GM19099 (cell line): Measurements from ENCODE around the gene ARHGAP10.

Source experiments
- POLR2A ChIP-seq: IDR thresholded peaks from 3 replicates; pipeline ENCODE4 v1.6.1; 2011; ENCODE audit warnings: low read depth; ENCODE audit not compliant: insufficient read length; ENCODE audit errors: extremely low read depth

ARHGAP10 gene

GRCh38 chr4:147994076-147994475, 262.2 kb downstream of the ARHGAP10 start:
- no peak for TF ChIP-seq POLR2A

DNA sequence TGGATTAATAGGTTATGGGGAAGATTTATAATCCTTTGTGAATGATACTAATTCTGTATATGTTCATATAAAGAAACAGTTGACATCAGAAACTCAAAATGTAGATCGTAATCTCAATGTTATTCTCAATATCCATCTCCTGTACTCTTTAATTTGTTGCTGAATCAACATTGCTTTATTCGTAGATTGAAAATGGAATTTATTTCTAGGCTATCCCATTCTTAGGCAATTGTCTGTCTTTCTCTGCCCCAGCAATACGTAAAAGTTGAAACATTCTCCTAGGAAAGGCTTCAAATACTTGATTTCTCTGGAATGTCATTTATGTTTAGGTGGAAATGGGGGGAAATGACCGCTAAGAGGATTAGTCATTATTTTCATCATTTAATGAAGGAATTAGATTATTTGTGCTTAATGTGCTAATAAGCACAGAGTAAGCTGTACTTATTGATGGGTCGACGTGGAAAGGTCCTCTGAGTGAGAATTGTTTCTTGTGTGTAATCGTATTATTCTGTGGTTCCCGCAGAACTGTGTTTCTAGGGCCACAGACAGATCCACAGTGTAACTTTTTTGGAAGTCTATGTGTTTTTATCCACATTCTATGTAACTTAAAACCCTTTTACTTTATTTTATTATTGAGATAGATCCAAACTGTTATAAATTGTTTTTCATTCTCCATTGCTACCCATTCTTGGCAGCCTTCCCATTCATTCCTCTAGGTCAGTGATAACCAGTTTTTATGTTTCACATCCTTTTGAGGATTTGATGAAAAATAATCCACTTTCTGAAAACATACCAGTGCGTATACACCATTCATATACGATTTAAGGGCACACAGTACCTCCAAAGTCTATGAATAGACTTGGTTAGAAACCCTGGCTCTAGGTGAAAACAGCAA, 262.9 kb downstream of the ARHGAP10 start:
- TF ChIP-seq POLR2A, result no peak

DNA sequence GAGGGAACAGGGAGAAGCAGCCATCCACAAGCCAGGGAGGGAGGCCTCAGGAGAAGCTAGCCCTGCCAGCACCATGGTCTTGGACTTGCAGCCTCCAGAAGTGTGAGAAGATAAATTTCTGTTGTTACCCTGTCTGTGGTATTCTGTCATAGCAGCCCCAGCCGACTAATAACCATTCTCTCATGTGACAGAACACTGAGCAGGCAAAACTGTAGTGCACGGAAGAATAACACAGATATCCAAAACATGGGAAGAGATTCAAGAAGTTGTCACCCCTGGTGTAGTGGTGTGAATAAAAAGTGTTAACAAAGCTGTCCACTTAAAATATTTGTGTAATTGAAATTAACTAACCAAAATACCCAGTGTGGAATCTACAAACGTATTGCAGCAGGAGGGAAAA, 265.0 kb downstream of the ARHGAP10 start:
- no peak for TF ChIP-seq POLR2A

DNA sequence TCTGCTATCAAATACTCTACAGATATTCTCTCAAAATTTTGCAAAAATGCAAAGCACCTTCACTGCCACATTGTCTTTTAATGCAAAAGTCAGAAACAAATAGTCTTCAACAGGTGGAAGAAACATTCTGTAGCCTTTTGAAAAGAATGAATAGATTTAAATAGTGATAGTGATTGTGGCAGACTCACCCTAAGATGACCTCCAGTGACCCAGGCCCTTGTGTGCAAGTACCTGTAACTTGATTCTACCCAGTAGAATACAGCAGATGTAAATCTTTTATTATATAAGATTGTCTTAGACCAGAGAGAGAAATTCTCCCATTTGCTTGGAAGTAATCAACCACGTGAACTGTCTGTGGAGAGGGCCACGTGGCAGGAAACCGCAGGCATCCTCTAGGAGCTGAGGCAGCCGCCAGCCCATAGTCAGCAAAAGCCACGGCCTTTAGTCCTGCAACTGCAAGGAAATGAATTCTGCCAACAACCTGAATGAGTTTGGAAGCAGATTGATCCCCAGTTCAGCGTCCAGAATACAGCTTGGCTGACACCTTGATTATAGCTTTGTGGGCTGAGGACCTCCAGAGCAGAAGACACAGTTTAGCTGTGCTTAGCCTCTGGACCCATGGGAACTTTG, 272.5 kb downstream of the ARHGAP10 start:
- TF ChIP-seq POLR2A, result no peak

DNA sequence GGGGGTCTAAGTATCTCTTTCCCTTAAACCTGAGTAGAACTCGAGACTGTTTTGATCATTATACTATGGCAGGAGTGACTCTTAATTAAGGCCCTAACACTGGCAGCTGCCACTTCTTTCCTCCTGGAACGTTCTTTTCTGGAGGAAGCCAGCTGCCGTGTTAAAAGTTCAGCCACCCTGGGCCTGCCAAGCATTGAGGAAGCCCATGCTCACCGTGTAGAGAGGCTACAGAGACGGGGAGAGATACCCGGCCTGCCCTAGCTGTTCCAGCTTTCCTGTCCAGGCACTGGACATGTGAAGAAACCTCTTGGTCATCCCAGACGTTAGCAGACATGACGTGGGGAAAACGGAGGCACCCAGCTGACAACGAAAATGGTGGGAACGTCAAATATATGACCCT, 274.1 kb downstream of the ARHGAP10 start:
- TF ChIP-seq POLR2A, result no peak

- no peak for TF ChIP-seq POLR2A
Measured at GRCh38 chr4:148007314-148007760, 275.4 kb downstream of the ARHGAP10 start.

DNA sequence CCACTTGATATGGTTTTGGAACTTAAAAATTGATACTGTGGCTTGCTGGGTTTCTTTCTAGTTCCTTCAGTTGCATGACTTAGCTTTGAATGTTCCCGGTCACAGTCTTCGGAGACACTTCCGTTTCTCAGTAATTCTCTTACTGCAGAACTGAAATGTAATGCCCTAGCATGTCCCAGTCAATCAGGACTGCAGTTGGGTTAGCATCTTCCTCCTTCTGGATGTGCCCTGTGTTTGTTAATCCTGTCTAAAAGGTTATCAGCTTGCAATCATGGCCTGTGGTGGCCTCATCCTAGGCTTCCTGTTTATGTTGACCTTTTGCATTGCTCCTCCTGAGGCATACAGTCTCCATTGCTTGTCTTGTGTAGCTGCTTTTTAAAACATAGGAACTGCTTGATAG, 275.9 kb downstream of the ARHGAP10 start:
- no peak for TF ChIP-seq POLR2A

GRCh38 chr4:148015058-148015457, 283.2 kb downstream of the ARHGAP10 start:
- no peak for TF ChIP-seq POLR2A

GRCh38 chr4:148015468-148015867, 283.6 kb downstream of the ARHGAP10 start:
- TF ChIP-seq POLR2A, result no peak

GRCh38 chr4:148016063-148016637, 284.3 kb downstream of the ARHGAP10 start:
- no peak for TF ChIP-seq POLR2A

- no peak for TF ChIP-seq POLR2A
Measured at GRCh38 chr4:148017801-148018200, 285.9 kb downstream of the ARHGAP10 start.

- no peak for TF ChIP-seq POLR2A
Measured at GRCh38 chr4:148021686-148022085, 289.8 kb downstream of the ARHGAP10 start.

- no peak for TF ChIP-seq POLR2A
Measured at GRCh38 chr4:148022975-148023374, 291.1 kb downstream of the ARHGAP10 start.

GRCh38 chr4:148023512-148024181, 291.8 kb downstream of the ARHGAP10 start:
- no peak for TF ChIP-seq POLR2A

DNA sequence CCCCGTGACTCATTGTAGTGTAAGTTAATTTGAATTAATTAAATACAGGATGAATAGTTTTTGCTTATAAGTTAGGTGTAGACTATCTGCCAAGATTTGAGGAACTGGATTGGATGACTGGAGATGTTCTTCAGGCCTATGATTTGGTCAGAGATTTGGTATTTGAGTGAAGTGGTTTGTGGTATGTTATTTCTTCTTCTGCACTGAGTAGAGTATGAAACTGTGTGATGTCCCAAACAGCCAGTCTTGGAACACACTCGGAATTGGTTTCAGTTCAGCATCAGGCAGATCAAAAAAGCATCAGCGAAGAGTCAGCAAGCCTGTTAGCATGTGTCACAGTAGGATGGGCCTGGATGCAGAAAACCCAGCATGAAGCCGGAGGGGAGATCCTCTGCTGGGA, 294.1 kb downstream of the ARHGAP10 start:
- no peak for TF ChIP-seq POLR2A

GRCh38 chr4:148027201-148027600, 295.3 kb downstream of the ARHGAP10 start:
- TF ChIP-seq POLR2A, result no peak

- TF ChIP-seq POLR2A, result no peak
Measured at GRCh38 chr4:148029781-148030180, 297.9 kb downstream of the ARHGAP10 start.
